ENCODE data around the gene FNDC3B. TPM values are rescaled to one million over a fixed set of nuclear protein-coding genes. Genes with fewer than 3 reads are reported as not detected.

Gene FNDC3B
- total and polyA plus RNA-seq, 2 of the 8 experiments (the other 6 are each of a cell fraction or from before 2014, with no cell fraction given): 14.1 to 44.4 TPM

DNA sequence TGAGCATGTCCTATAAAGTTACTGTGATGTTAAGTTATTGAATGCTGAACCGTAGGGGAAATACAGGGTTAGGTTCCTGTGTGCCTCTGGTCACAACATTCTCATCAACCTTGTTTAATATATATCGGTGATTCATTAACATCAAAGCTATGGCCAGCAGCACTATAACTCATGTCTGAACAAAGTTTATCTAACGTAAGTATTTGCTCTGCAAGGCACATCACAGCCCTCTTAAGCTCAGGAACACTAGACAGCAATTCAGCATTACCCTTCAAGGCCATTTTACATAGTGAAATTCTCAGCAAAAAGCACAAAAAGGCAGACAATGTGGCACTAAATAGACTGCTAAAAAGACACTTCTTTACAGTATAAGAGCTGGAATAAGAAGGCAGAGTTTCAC is 48.2 kb upstream of the FNDC3B start:
- Histone ChIP-seq H3K9me3 (ENCODE audit: insufficient read depth in 2 of 2, low read depth in 1 of 2, low read length in 1 of 2) (no peaks in the 10 kb centered on the region), H3K4me2 (ENCODE audit: insufficient read depth in 1 of 2, low read depth in 2 of 2, low read length in 2 of 2) (no peak overlapping the region), H3K23me2 (ENCODE audit: low read depth, low read length) (no peaks in the 10 kb centered on the region), H3K79me2 (ENCODE audit: control insufficient read depth in 1 of 2, insufficient read depth in 2 of 2, low read length in 2 of 2) (no peaks in the 10 kb centered on the region), H2BK5ac (ENCODE audit: low read depth, low read length) (no peak overlapping the region), H2BK20ac (ENCODE audit: low read length) (no peak overlapping the region), H4K20me1 (replicated peaks in 1 of 2; ENCODE audit: control insufficient read depth in 1 of 2, insufficient read depth in 2 of 2, low read length in 2 of 2) (no peaks in the 10 kb centered on the region), H3K4me3 (ENCODE audit: extremely low read depth in 1 of 4, insufficient read depth in 2 of 4, low read depth in 3 of 4, low read length in 4 of 4) (no peak overlapping the region), H2BK12ac (ENCODE audit: low read depth, low read length) (no peak overlapping the region), H2AFZ (ENCODE audit: low read length) (no peak overlapping the region), H4K8ac (ENCODE audit: extremely low read depth, insufficient read depth, low read length) (no peak overlapping the region), H3K36me3 (ENCODE audit: control insufficient read depth in 2 of 4, insufficient read depth in 4 of 4, low read length in 3 of 4) (no peaks in the 10 kb centered on the region), H3K23ac (ENCODE audit: insufficient read length) (no peak overlapping the region), H2BK120ac (replicated peaks; ENCODE audit: low read depth, low read length) (no peak overlapping the region), H3K4ac (replicated peaks; ENCODE audit: insufficient read length, low read depth, low read length) (no peak overlapping the region), H3K79me1 (ENCODE audit: low read depth, low read length) (no peaks in the 10 kb centered on the region), H3K27ac (ENCODE audit: low read depth, low read length) (no peak overlapping the region), H2AK5ac (ENCODE audit: low read depth, low read length) (no peak overlapping the region), H4K91ac (replicated peaks; ENCODE audit: insufficient read length, low read length) (no peak overlapping the region), H4K5ac (ENCODE audit: insufficient read length, low read depth, low read length) (no peak overlapping the region), H3K56ac (replicated peaks; ENCODE audit: insufficient read length, low read depth, low read length) (no peak overlapping the region), H3K27me3 (replicated peaks in 1 of 4; ENCODE audit: control insufficient read depth in 3 of 4, extremely low read depth in 1 of 4, insufficient read depth in 3 of 4, low read length in 3 of 4) (no peaks in the 10 kb centered on the region), H2BK15ac (ENCODE audit: low read length) (no peak overlapping the region), H3K9ac (replicated peaks in 1 of 4; ENCODE audit: extremely low read depth in 1 of 4, low read depth in 3 of 4, low read length in 3 of 4) (no peak overlapping the region), H3K4me1 (replicated peaks in 1 of 4; ENCODE audit: control insufficient read depth in 3 of 4, insufficient read depth in 4 of 4, low read length in 3 of 4) (no peaks in the 10 kb centered on the region), H3K14ac (ENCODE audit: insufficient read length) (no peak overlapping the region), H3K18ac (ENCODE audit: extremely low read depth, low read length) (no peak overlapping the region)
- 83% methylated on average over 3 of the region's 3 CpGs; no CpG with 5 or more reads in 1 of the 2 experiments for whole genome bisulfite sequencing, 2 experiments (ENCODE audit: extremely low coverage in 1 of 2, insufficient coverage in 1 of 2, insufficient read length in 1 of 2, insufficient replicate concordance in 2 of 2, low coverage in 1 of 2, low lambda C conversion rate in 2 of 2, missing lambda C conversion rate in 1 of 2)
- FAIRE-seq (no peak), DNase-seq (ENCODE audit: low read depth in 1 of 2, low spot score in 2 of 2) (no peak)
- POLR2A ChIA-PET (ENCODE audit: partially characterized antibody): no interaction called here
- CTCF ChIA-PET (ENCODE audit: partially characterized antibody): interaction anchor here (0.8 to 1.4 kb wide), 3 partner anchors 18 to 351 kb away, joined by 3 read pairs; no protein-coding TSS in a partner anchor
- TF ChIP-seq, protein P1, sequence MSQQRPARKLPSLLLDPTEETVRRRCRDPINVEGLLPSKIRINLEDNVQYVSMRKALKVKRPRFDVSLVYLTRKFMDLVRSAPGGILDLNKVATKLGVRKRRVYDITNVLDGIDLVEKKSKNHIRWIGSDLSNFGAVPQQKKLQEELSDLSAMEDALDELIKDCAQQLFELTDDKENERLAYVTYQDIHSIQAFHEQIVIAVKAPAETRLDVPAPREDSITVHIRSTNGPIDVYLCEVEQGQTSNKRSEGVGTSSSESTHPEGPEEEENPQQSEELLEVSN (IDR thresholded peaks at IDR 0.05): no peak
- TF ChIP-seq KDM1A (IDR thresholded peaks at IDR 0.05; ENCODE audit: borderline replicate concordance, low read length) (no peak), SIRT6 (IDR thresholded peaks at IDR 0.05; ENCODE audit: low read length) (no peak), GTF2F1 (IDR thresholded peaks at IDR 0.05; ENCODE audit: borderline replicate concordance, low read depth, low read length) (no peak), JUN (IDR thresholded peaks at IDR 0.05; ENCODE audit: low read depth, low read length) (no peak), RNF2 (IDR thresholded peaks at IDR 0.05; ENCODE audit: borderline replicate concordance, low read depth, low read length, missing control alignments, poor library complexity, severe bottlenecking) (no peak), NRF1 (IDR thresholded peaks at IDR 0.05; ENCODE audit: low read depth, low read length) (no peak), SAP30 (IDR thresholded peaks at IDR 0.05; ENCODE audit: insufficient read depth, insufficient replicate concordance, low read length) (no peak), POLR2AphosphoS5 (IDR thresholded peaks at IDR 0.05; ENCODE audit: low read depth, low read length) (no peak), RAD21 (IDR thresholded peaks at IDR 0.05 in 1 of 2, conservative IDR thresholded peaks at IDR 0.05 in 1 of 2; ENCODE audit: low read depth in 2 of 2, low read length in 2 of 2) (no peak)
- TF ChIP-seq, protein P2, sequence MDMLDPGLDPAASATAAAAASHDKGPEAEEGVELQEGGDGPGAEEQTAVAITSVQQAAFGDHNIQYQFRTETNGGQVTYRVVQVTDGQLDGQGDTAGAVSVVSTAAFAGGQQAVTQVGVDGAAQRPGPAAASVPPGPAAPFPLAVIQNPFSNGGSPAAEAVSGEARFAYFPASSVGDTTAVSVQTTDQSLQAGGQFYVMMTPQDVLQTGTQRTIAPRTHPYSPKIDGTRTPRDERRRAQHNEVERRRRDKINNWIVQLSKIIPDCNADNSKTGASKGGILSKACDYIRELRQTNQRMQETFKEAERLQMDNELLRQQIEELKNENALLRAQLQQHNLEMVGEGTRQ (IDR thresholded peaks at IDR 0.05; ENCODE audit: low read length): no peak
- TF ChIP-seq, protein P3, sequence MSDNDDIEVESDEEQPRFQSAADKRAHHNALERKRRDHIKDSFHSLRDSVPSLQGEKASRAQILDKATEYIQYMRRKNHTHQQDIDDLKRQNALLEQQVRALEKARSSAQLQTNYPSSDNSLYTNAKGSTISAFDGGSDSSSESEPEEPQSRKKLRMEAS (IDR thresholded peaks at IDR 0.05): no peak
